ENCODE results near the gene ZNF275.

DNA sequence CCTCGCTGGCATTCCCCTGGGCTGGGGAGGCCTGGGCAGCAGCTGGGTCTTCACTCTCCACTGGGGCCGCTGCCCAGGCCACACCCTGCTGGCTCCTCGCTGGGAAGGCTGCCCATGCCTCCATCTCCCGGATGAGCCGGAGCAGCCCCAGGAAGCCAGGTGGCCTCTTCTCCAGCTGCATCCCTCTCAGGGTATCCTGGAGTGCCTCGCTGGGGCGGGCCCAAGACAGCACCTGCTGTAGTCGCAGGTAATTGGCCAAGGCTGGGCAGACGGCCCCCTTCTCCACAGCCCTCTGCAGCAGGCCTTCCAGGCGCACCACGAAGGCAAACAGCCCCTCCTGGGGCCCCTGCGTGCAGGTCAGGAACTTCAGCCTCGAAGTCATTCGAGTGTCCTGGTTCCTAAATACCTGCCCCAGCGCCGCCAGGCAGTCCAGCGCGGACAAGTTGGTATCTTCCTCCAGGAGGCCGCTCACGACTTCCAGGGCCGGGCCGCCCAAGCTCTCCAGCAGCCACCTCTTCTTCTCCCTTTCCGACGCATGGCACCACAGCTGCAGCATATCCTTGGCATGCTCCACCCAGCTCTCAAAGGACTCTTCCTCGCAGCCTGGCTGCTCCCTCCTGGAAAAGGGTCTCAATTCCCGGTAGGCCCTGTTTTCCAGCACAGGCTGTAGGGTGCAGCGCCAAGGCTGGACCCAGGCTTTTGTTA, 63.5 kb downstream of the ZNF275 start:
- no peak for TF ChIP-seq CTCF (conservative IDR thresholded peaks at IDR 0.05; ENCODE audit: low read depth, low read length)
- TF ChIP-seq ELK1 (IDR thresholded peaks at IDR 0.05; ENCODE audit: borderline replicate concordance, low read depth, low read length), result no peak
- TF ChIP-seq CEBPB (IDR thresholded peaks at IDR 0.05; ENCODE audit: low read depth, low read length), result no peak
- TF ChIP-seq POLR2A (IDR thresholded peaks at IDR 0.05; ENCODE audit: low read depth, low read length), result no peak
- no peak for TF ChIP-seq MXI1 (IDR thresholded peaks at IDR 0.05; ENCODE audit: borderline replicate concordance, low read depth, low read length)
- no peak for TF ChIP-seq CHD1 (IDR thresholded peaks at IDR 0.05; ENCODE audit: low read depth, low read length)
- TF ChIP-seq RCOR1 (IDR thresholded peaks at IDR 0.05; ENCODE audit: insufficient replicate concordance, low read length), result no peak
- TF ChIP-seq RFX5 (IDR thresholded peaks at IDR 0.05; ENCODE audit: low read depth, low read length), result no peak
- no peak for TF ChIP-seq MAZ (IDR thresholded peaks at IDR 0.05; ENCODE audit: borderline replicate concordance, low read depth, low read length)
- no peak for TF ChIP-seq NFE2L2 (IDR thresholded peaks at IDR 0.05; ENCODE audit: low read depth, low read length)
- TF ChIP-seq FOS (IDR thresholded peaks at IDR 0.05; ENCODE audit: low read depth, low read length), result no peak
- TF ChIP-seq SMC3 (IDR thresholded peaks at IDR 0.05; ENCODE audit: low read depth, low read length), result no peak
- TF ChIP-seq RAD21 (IDR thresholded peaks at IDR 0.05; ENCODE audit: low read length), result no peak
- TF ChIP-seq, protein P1, sequence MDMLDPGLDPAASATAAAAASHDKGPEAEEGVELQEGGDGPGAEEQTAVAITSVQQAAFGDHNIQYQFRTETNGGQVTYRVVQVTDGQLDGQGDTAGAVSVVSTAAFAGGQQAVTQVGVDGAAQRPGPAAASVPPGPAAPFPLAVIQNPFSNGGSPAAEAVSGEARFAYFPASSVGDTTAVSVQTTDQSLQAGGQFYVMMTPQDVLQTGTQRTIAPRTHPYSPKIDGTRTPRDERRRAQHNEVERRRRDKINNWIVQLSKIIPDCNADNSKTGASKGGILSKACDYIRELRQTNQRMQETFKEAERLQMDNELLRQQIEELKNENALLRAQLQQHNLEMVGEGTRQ (IDR thresholded peaks at IDR 0.05; ENCODE audit: low read depth, low read length), result no peak
